HG03159 (cell line): ENCODE measurements around the gene PEA15.
A peak's percentile ranks its signal among the peaks of the same experiment; 100 is the strongest.

Source experiments
- ATAC-seq: cut with Tn5 transposase; IDR thresholded peaks from one replicate; pipeline ENCODE4 v1.9.1; 2021; ENCODE audit warnings: mild to moderate bottlenecking, moderate library complexity; ENCODE audit not compliant: unreplicated experiment

PEA15 gene

GRCh38 chr1:160236806-160237205, 31.6 kb downstream of the PEA15 start:
- no peak for ATAC-seq

- no peak for ATAC-seq
Measured at GRCh38 chr1:160237558-160237957, 32.4 kb downstream of the PEA15 start.

- no peak for ATAC-seq
Measured at GRCh38 chr1:160238408-160238807, 33.2 kb downstream of the PEA15 start.

- ATAC-seq, result no peak
Measured at GRCh38 chr1:160239582-160240299, 34.6 kb downstream of the PEA15 start.

DNA sequence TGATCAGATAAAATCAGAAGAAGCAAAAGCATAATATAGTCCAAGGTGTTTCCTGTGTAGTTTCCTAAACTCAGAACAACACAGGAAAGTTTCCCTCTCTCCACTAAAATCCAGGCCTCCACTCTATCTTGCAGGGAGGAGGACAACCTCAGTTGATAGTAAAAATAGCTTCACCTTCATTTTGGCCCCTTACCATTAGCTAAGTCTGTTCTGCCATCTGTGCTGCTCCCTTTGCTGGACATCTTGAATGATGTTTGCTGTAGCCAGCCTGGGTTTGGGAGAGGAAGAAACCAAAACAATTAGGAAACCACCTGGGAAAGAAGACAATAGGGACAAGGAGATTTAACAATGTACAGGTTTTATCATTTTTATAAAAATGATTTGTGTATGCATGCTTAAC, 38.6 kb downstream of the PEA15 start:
- ATAC-seq, result no peak

DNA sequence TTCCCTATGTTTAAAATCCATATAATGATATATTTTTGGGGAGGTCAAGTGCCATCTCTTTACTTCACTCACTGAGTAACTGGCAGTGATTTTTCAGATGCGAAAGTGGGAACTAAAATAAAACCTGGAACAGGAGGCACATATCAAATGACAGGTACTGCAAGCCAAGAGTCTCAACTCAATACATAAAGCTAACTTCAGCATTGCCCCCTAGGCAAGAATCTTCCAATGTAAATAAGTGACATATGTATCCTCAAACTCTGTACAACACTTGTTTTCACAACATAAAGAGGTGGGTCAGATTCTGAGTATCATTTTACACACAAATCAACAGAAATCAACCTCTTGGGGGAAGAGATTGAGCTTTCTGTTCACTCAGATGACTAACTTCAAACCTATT, 39.0 kb downstream of the PEA15 start:
- ATAC-seq, result no peak

GRCh38 chr1:160245434-160245833, 40.2 kb downstream of the PEA15 start:
- ATAC-seq, result no peak

DNA sequence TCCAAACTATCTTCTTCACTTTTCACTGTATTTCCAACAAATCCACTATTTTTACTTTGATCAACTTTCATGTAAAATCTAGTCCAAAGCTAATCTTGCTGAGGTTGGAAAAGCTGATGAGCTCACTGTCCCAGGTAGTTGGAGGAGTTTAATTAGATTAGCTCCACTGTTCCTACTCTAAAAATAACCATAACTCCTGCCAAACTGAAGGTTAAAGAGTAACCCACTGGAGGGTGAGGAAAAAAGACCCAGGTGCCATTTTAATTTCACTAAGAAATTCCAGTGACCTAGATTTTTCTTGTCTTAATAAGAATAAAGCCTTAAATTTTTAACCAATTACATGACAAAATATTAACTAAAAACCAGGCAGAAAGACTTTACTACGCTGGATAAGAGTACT, 41.9 kb downstream of the PEA15 start:
- ATAC-seq, result no peak

- ATAC-seq, result no peak
Measured at GRCh38 chr1:160251011-160251410, 45.8 kb downstream of the PEA15 start.

DNA sequence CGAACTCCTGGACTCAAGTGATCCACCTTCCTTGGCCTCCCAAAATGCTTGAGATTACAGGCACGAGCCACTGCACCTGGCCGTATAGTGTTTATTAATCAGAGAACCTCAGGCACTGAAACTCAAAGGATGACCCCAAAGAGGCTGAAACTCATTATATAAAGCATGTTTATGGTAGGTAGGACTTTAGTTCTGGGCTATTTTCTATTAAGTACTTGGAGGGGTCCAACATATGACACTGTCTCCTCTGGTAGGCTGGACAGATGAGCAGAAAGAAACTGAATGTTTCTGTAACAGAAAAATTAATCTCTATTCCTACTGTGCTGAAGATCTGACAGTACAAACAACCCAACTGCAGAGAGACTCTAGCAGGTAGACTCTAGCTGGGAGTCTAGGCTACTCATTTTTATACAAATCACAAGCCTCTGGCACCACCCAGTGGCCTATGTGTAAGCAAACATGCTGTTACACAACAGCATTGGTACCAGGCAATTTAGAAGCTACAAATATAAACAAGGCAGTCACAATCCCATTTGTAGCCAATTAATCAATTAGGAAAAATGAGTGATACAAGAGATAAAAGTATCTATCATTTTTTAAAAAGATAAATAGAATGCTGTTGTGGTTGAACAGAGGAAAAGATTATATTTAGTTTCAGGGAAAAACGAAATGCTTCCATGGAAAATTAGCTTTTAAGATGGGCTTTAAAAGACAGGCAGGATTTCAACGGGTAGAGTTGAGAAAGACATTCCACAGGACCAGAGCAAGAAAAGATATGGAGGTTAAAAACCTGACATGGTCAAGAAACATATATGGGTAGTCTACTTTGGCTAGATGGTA, 46.7 kb downstream of the PEA15 start:
- no peak for ATAC-seq

DNA sequence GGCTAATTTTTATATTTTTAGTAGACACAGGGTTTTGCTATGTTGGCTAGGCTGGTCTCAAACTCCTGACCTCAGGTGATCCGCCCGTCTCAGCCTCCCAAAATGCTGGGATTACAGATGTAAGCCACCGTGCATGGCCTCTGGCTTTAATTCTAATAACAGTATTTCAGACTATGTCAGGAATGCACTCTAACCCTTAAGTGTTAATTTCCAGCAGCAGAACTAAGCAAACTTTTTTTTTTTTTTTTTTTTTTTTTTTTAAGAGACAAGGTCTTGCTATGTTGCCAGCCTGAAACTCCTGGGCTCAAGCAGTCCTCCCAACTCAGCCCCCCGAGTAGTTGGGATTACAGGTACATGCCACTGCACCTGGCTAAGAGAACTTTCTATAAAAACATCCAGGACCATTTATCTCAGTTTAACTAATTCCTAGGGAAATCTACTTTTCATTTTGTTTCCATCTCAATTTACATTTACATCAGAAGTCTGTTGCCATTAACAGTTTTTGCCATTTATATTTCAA, 50.7 kb downstream of the PEA15 start:
- ATAC-seq, result no peak

DNA sequence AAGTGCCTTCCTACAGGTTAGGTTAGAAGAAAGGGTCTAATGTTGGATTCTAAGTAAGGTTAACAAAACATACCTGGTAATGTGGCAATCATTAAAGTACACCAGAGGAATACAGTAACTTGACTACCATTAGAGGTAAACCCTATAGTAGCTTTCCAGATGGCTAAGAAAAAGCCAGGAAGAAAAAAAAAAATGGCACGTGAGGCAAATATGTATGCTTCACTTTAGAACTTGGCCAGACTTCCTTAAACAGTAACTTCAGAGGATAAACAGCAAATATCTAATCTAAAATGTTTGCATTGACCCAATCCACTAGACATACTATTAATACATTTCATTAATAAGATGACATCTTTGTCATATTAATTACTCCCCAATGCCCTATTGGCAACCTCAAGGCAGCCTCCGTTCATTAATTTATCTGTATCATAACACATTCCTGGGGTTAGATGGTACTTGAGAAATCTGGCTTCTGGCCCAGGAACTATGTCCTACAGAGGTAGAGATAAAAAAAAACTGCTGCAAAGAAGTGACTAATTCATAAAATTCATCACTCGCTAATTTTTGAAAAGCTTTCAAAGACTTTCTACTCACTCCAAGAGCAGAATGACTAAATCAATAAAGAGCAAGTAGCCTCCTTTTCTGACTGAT, 51.3 kb downstream of the PEA15 start:
- no peak for ATAC-seq

DNA sequence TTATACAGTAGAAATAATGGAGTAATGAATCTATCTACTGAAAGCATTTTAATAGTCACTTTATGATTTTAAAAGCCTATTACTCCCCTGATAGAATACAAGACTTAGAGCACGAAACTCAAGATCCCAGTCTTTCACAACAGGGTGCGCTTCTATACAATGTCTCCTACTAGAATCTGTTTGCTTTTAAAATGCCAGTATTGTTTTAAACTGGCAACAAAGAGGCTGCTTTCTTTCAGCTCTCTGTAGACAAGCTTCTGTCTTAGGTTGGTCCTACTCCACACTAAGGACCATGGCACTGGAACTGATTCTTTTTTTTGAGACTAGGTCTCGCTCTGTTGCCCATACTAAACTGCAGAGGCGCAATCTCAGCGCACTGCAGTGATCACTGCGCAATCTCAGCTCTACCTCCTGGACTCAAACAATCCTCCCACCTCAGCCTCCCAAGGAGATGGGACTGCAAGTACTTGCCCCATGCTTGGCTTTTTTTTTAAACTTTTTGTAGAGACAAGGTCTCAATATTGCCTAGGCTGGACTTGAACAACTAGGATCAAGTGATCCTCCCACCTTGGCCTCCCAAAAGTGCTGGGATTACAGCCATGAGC, 52.3 kb downstream of the PEA15 start:
- no peak for ATAC-seq

- no peak for ATAC-seq
Measured at GRCh38 chr1:160258177-160258798, 53.1 kb downstream of the PEA15 start.

DNA sequence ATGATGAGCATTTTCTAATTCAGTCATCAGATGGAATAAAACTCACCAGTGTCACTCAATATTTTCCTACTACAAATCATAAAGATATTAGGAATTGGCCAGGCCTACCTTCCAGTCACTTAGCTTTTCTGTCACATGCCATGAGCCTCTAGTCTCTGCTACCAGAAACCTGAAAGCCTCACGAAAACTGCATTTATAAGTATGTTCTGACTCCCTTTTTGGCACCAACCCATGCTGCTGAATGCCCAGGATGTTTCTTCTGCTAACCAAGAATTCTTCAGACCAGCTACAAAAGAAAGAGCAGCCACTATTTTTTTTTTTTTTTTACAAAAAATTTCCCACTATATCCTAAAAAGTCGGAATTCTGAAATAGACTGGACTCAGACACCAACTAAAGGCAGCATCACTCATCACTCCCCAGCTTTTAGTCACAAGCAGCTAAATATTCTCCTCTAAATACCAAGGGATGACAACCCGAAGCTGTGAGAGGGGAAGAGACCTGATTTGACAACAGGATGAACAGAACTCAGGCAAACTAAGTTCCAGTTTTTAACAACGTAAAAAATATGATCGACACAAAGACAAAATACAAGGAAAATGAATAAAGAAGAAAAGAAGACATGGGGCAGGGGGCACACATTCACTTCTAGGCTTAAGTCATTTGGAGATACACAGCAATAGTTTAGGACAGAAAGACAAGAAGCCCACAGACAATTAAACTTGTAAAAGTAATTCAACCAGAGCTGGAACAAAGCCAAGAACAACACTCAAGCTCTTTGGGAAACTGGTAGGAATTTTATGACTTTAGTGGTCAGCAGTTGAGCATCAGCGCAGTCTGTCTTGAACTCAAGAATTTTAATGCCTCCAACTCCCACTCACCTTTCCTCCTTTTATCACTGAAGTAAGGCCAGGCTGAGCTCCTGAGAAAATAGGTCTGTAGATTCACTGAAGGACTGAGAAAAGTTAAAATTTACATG, 55.5 kb downstream of the PEA15 start:
- no peak for ATAC-seq

DNA sequence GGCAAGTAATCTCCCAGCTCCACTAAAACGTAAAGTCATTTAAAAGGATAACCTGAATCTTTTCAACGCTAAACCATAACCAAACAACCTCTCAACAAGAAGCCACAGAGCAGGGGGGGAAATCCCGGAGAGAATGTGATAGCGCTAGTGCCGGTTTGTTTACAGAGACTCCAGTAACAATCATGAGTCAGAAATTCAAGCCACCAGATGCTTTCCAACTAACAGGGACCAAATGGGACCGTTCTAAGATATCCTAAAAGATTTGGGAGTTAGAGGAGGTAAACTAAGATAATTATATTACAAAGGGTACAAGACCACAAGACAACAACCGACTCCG, 56.3 kb downstream of the PEA15 start:
- peak; percentile 27 for ATAC-seq

- ATAC-seq, result peak; percentile 73
Measured at GRCh38 chr1:160261893-160262794, 57.0 kb downstream of the PEA15 start, which contains the start of gene DCAF8. TSS of gene DCAF8 (minus strand) at chr1:160262549. CDS start at chr1:160244008, 18,541 bp downstream.

DNA sequence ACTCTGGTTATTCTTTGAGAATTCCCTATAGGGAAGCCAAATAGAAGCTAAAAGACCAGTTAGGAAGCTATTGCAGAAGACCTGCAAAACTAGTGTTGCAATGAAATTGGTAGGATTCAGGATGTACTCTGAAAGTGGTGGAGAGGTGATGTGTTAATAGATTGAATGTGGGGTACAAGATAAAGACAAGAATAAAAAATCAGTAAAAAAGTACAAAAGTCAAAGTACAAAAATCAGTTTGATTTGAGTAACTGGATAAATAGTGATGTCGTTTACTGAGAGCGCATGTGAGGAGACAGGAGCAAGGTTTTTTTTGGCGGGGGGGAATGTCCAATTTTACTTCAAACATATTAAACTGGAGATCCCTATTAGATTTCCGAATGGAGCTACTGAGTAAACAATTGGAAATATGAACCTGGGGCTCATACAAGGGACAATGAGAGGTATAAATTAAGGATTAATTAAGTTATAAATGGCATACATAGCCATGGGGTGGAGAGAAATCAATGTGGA, 59.7 kb downstream of the PEA15 start:
- ATAC-seq, result no peak
